Activated CD8-positive, alpha-beta memory T cell treated with anti-CD3 and anti-CD28 coated beads, Interleukin-2, amount 10 ng/mL, durations not matched to agents 7 days and 5 days (primary cell): ENCODE data around the gene PSMB2. TPM values are rescaled to one million over a fixed set of nuclear protein-coding genes. Genes with fewer than 3 reads are reported as not detected.

ENCODE experiments used
- ATAC-seq: fragments of 150-1000 bp; cut with Tn5 transposase; one replicate; pipeline ENCODE4 v1.10.0; 2021; ENCODE audit warnings: moderate library complexity
- CTCF ChIA-PET: fragments of 350-600 bp; sonication (Branson Sonifier 250); formaldehyde crosslinking; loops from one replicate; lab custom pipeline; 2021; ENCODE audit warnings: antibody characterized with exemption; lab: Charles Lee
- DNase-seq: peaks from one replicate; pipeline ENCODE4 v3.0.0-alpha.2; 2020
- H3K27ac Mint-ChIP-seq: one replicate; pipeline ENCODE4 v1.8.0; 2021; ENCODE audit warnings: mild to moderate bottlenecking, mixed read lengths
- H3K27me3 Mint-ChIP-seq: one replicate; pipeline ENCODE4 v1.8.0; 2021; ENCODE audit warnings: mixed read lengths
- H3K36me3 Mint-ChIP-seq: one replicate; pipeline ENCODE4 v1.8.0; 2021; ENCODE audit warnings: mild to moderate bottlenecking, mixed read lengths
- H3K4me1 Mint-ChIP-seq: one replicate; pipeline ENCODE4 v1.8.0; 2021; ENCODE audit warnings: mixed read lengths
- H3K4me3 Mint-ChIP-seq: one replicate; pipeline ENCODE4 v1.8.0; 2021; ENCODE audit warnings: mild to moderate bottlenecking, moderate library complexity, mixed read lengths
- H3K9me3 Mint-ChIP-seq: one replicate; pipeline ENCODE4 v1.8.0; 2022; ENCODE audit warnings: low read depth, mixed read lengths
- total RNA-seq, 2 experiments: library from RNA; stranded (reverse); gene quantifications; one replicate each; pipeline ENCODE4 v1.2.3, GENCODE V29; 2021

Gene PSMB2
- total RNA-seq, 2 experiments from 2014 or later = 88.8 to 103 TPM

DNA sequence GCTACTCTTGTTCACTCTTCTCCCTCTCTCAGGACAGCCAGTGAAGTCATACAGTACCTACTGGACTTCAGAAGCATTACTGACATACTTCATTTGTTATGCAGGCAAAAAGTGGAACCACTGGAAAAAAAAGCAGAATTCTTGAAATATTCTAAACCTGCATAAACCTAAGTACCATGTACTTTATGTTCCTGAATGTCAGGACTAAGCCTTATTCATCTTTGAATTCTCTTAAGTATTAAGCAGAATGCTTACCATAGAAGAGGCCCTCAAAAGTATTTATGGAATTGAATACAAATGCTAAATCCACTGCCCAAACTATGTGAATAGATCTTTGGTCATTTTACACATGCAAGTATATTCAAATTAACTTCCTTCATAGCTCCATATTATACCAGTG is 7.8 kb downstream of the PSMB2 start:
- DNase-seq = no peak
- Mint-ChIP-seq H3K36me3 (peaks cover 57% of the 10 kb centered on the region), H3K9me3 (no peaks in the 10 kb centered on the region), H3K27ac (no peak overlapping the region), H3K27me3 (no peaks in the 10 kb centered on the region), H3K4me1 (peaks cover 26% of the 10 kb centered on the region), H3K4me3 (no peak overlapping the region)
- ATAC-seq = no peak
- CTCF ChIA-PET = interaction anchor here (0.8 to 1.7 kb wide), 2 partner anchors 82 to 113 kb away, joined by 3 to 4 read pairs; no protein-coding TSS in a partner anchor

DNA sequence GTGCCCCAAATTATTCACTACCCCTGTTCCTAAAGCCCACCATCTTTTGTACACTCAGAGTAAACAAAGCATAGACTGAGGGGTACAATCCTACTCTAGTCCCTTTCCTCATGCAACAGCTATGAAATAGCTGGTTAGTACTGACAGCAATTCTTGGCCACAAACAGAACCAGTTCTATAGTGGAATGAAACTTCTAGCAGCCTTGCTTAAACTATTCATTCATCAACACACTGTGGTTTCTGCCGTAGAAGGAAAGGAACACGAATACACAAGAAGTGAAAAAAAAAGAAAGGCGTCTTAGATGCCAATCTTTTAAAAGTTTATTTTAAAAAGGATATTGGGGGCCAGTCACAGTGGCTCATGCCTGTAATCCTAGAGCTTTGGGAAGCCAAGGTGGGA is 9.9 kb downstream of the PSMB2 start:
- H3K4me1 Mint-ChIP-seq = peaks cover 20% of the 10 kb centered on the region

GRCh38 chr1:35629051-35629450 is 12.3 kb downstream of the PSMB2 start:
- CTCF ChIA-PET = interaction anchor here (1.0 to 2.5 kb wide), 2 partner anchors 35 to 86 kb away, joined by 3 to 8 read pairs; no protein-coding TSS in a partner anchor

More for the DNA sequence above, 9.9 kb downstream of the PSMB2 start:
- ATAC-seq (no peak), DNase-seq (no peak)
- Mint-ChIP-seq H3K27ac (no peak overlapping the region), H3K9me3 (no peaks in the 10 kb centered on the region), H3K36me3 (peaks cover 58% of the 10 kb centered on the region), H3K4me3 (no peak overlapping the region), H3K27me3 (no peaks in the 10 kb centered on the region)
- CTCF ChIA-PET = interaction anchor here (1.4 kb wide), 1 partner anchor 96 kb away, joined by 3 read pairs; no protein-coding TSS in a partner anchor

DNA sequence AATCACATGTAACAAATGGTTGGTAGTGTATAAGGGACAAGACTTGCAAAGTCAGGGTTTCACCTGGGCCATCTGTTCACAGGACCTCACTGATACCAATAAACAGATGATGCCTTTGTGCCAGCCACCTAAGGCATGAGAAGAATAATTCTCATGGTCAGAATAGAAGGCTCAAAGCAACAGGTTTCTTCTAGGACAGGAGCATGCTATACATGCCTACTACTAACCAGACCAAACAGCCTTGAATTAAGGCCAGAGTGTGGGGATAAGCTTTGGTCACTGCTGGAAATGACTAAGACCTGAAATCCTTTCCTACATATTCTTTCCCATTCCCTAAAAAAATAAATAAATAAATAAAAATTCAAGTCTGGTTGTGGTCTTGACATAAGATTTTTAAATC is 17.5 kb downstream of the PSMB2 start:
- no peak overlapping the region for H3K4me3 Mint-ChIP-seq
- H3K9me3 Mint-ChIP-seq = no peaks in the 10 kb centered on the region
- CTCF ChIA-PET = interaction anchor here (1.1 to 1.3 kb wide), 3 partner anchors 53 to 102 kb away, joined by 3 read pairs; no protein-coding TSS in a partner anchor
- H3K4me1 Mint-ChIP-seq = peaks cover 14% of the 10 kb centered on the region
- no peak overlapping the region for H3K27ac Mint-ChIP-seq
- DNase-seq (no peak), ATAC-seq (no peak)
- no peaks in the 10 kb centered on the region for H3K27me3 Mint-ChIP-seq
- peaks cover 29% of the 10 kb centered on the region for H3K36me3 Mint-ChIP-seq

More at GRCh38 chr1:35629051-35629450, 12.3 kb downstream of the PSMB2 start:
- Mint-ChIP-seq H3K27me3 (no peaks in the 10 kb centered on the region), H3K4me1 (peaks cover 12% of the 10 kb centered on the region), H3K9me3 (no peaks in the 10 kb centered on the region), H3K36me3 (peaks cover 54% of the 10 kb centered on the region), H3K4me3 (no peak overlapping the region), H3K27ac (no peak overlapping the region)
- DNase-seq (no peak), ATAC-seq (no peak)

DNA sequence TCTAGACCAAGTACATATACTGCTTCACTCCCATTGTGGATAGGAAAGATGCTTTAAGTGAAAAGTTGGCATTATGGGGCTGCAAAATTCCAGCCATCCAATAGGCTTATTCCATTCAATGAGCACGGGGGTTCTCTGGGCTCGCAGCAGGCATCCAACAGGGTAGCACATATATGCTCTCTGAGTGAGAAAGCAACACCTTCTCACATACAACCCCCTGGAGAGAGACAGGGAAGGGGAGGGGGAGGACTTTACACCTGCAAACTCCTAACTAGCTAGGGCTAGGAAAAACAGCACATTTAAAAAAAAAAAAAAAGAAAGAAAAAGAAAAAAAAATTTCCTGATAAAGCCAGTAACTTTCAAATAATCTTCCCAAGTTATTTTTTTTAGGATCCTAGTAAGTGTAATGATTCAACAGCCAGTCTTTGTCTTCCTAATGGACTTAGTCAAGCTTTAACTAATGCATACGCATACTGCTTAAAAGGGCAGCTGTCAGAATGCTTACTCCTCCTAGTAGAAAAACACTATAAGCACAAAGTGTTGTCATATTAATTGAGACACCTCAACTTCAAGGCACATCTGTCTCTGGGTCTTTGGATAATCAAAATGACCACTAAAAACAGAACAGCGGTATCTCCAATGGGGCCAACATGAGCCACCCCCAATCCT is 18.7 kb downstream of the PSMB2 start:
- peaks cover 26% of the 10 kb centered on the region for H3K36me3 Mint-ChIP-seq
- H3K9me3 Mint-ChIP-seq = no peaks in the 10 kb centered on the region
- no peaks in the 10 kb centered on the region for H3K27me3 Mint-ChIP-seq
- no peak for ATAC-seq
- CTCF ChIA-PET = interaction anchor here (0.7 to 1.2 kb wide), 2 partner anchors 24 to 54 kb away, joined by 3 read pairs; no protein-coding TSS in a partner anchor
- H3K4me1 Mint-ChIP-seq = peaks cover 8% of the 10 kb centered on the region
- no peak for DNase-seq
- no peak overlapping the region for H3K4me3 Mint-ChIP-seq
- no peak overlapping the region for H3K27ac Mint-ChIP-seq

GRCh38 chr1:35619237-35620121 is 21.8 kb downstream of the PSMB2 start:
- Mint-ChIP-seq H3K4me3 (no peak overlapping the region), H3K27me3 (no peaks in the 10 kb centered on the region), H3K27ac (no peak overlapping the region), H3K36me3 (peaks cover 25% of the 10 kb centered on the region), H3K9me3 (no peaks in the 10 kb centered on the region), H3K4me1 (peaks cover 12% of the 10 kb centered on the region)
- CTCF ChIA-PET = interaction anchor here (0.6 to 1.3 kb wide), 3 partner anchors 88 to 147 kb away, joined by 3 to 6 read pairs (median 4); no protein-coding TSS in a partner anchor
- DNase-seq = no peak
- no peak for ATAC-seq

- Mint-ChIP-seq H3K4me3 (no peak overlapping the region), H3K36me3 (peaks cover 30% of the 10 kb centered on the region), H3K27me3 (no peaks in the 10 kb centered on the region), H3K4me1 (peaks cover 8% of the 10 kb centered on the region), H3K9me3 (no peaks in the 10 kb centered on the region), H3K27ac (no peak overlapping the region)
- ATAC-seq = no peak
- CTCF ChIA-PET = no interaction called here
- no peak for DNase-seq
These were observed 25.9 kb downstream of the PSMB2 start for GRCh38 chr1:35615440-35615839.

DNA sequence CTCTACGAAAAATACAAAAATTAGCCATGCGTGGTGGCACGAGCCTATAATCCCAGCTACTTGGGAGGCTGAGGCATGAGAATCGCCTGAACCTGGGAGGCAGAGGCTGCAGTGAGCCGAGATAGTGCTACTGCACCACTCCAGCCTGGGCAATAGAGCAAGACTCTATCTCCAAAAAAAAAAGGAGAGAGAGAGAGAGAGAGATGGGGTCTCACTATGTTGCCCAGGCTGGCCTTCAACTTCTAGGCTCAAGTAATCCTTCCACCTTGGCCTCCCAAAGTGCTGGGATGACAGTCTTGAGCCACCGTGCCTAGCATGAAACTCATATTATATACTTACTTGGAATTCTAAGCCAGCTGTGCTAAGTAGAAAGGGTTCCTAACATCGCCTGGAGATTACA is 29.7 kb downstream of the PSMB2 start:
- no peak overlapping the region for H3K27ac Mint-ChIP-seq

DNA sequence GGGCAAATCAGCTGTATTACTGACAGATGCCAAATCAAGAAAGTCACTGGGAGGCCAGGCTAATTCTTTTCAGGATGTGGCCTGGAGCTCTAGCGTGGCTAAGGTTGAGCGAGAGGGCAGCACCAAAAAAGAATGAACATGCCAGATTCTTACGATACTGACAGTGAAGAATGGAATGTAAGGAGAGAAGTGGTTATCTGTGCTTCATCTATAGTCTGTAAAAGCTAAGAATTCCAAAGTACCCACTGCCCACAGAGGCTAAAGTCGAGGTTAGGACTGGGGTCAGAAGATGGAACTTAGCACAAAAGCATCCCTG is 35.5 kb downstream of the PSMB2 start:
- Mint-ChIP-seq H3K4me1 (peaks cover 3% of the 10 kb centered on the region), H3K4me3 (no peak overlapping the region), H3K9me3 (no peaks in the 10 kb centered on the region), H3K27me3 (no peaks in the 10 kb centered on the region), H3K36me3 (peaks cover 52% of the 10 kb centered on the region), H3K27ac (peak overlapping the region; percentile 43)
- ATAC-seq (no peak), DNase-seq (no peak)
- CTCF ChIA-PET = interaction anchor here (1.4 to 1.9 kb wide), 2 partner anchors 37 to 41 kb away, joined by 3 to 5 read pairs; no protein-coding TSS in a partner anchor

More for the DNA sequence above, 29.7 kb downstream of the PSMB2 start:
- Mint-ChIP-seq H3K9me3 (no peaks in the 10 kb centered on the region), H3K4me1 (peaks cover 11% of the 10 kb centered on the region), H3K4me3 (no peak overlapping the region), H3K27me3 (no peaks in the 10 kb centered on the region), H3K36me3 (peaks cover 43% of the 10 kb centered on the region)
- no peak for DNase-seq
- CTCF ChIA-PET = interaction anchor here (1.8 kb wide), 1 partner anchor 26 kb away, joined by 3 read pairs; no protein-coding TSS in a partner anchor
- no peak for ATAC-seq

GRCh38 chr1:35605071-35605866 is 36.1 kb downstream of the PSMB2 start:
- CTCF ChIA-PET = interaction anchor here (1.4 to 1.9 kb wide), 2 partner anchors 37 to 40 kb away, joined by 3 to 5 read pairs; no protein-coding TSS in a partner anchor
- no peak overlapping the region for H3K27ac Mint-ChIP-seq
- H3K36me3 Mint-ChIP-seq = peaks cover 54% of the 10 kb centered on the region

GRCh38 chr1:35603941-35604340 is 37.4 kb downstream of the PSMB2 start:
- DNase-seq = no peak
- peaks cover 51% of the 10 kb centered on the region for H3K36me3 Mint-ChIP-seq
- no peak overlapping the region for H3K27ac Mint-ChIP-seq
- CTCF ChIA-PET = no interaction called here
- peaks cover 3% of the 10 kb centered on the region for H3K4me1 Mint-ChIP-seq
- no peak overlapping the region for H3K4me3 Mint-ChIP-seq
- no peak for ATAC-seq
- no peaks in the 10 kb centered on the region for H3K27me3 Mint-ChIP-seq
- no peaks in the 10 kb centered on the region for H3K9me3 Mint-ChIP-seq

More at GRCh38 chr1:35605071-35605866, 36.1 kb downstream of the PSMB2 start:
- ATAC-seq (no peak), DNase-seq (no peak)
- Mint-ChIP-seq H3K4me3 (no peak overlapping the region), H3K27me3 (no peaks in the 10 kb centered on the region), H3K9me3 (no peaks in the 10 kb centered on the region), H3K4me1 (peaks cover 3% of the 10 kb centered on the region)

- peaks cover 47% of the 10 kb centered on the region for H3K36me3 Mint-ChIP-seq
- no peak for DNase-seq
- no peaks in the 10 kb centered on the region for H3K9me3 Mint-ChIP-seq
- H3K4me3 Mint-ChIP-seq = no peak overlapping the region
- peaks cover 3% of the 10 kb centered on the region for H3K4me1 Mint-ChIP-seq
- no peak overlapping the region for H3K27ac Mint-ChIP-seq
- no peak for ATAC-seq
- H3K27me3 Mint-ChIP-seq = no peaks in the 10 kb centered on the region
- CTCF ChIA-PET = no interaction called here
These were observed 37.9 kb downstream of the PSMB2 start for GRCh38 chr1:35603468-35603867.
